Measurements from ENCODE around the gene ZNF514. TPM values are rescaled to one million over a fixed set of nuclear protein-coding genes. Genes with fewer than 3 reads are reported as not detected.

Gene ZNF514
- polyA plus RNA-seq, 1 donor from 2014 or later: 7.5 TPM

Other genes with a start within 250 kb of the ZNF514 start
- gene MAL, start 134.1 kb downstream of the ZNF514 start, polyA plus RNA-seq (ENCODE audit: insufficient read depth, low read depth, low replicate concordance): 206 TPM
- 36.1 TPM for gene MRPS5, start 38.0 kb downstream of the ZNF514 start, polyA plus RNA-seq (ENCODE audit: insufficient read depth, low read depth, low replicate concordance)
- gene ZNF2, start 6.0 kb upstream of the ZNF514 start, polyA plus RNA-seq (ENCODE audit: insufficient read depth, low read depth, low replicate concordance): 2.8 TPM
- 2.1 TPM for gene ZNF892, start 47.7 kb upstream of the ZNF514 start, polyA plus RNA-seq (ENCODE audit: insufficient read depth, low read depth, low replicate concordance)
- 1.7 TPM for gene PROM2, start 114.6 kb upstream of the ZNF514 start, polyA plus RNA-seq (ENCODE audit: insufficient read depth, low read depth, low replicate concordance)
- gene KCNIP3, start 137.5 kb upstream of the ZNF514 start, polyA plus RNA-seq (ENCODE audit: insufficient read depth, low read depth, low replicate concordance): 29.5 TPM
- gene FAHD2A, start 242.9 kb upstream of the ZNF514 start, polyA plus RNA-seq (ENCODE audit: insufficient read depth, low read depth, low replicate concordance): 20.8 TPM

Measured in brain (organoid and tissue), 1 donor.